CD1c-positive myeloid dendritic cell (primary cell): ENCODE measurements around the gene CCL25.
"Not testable (repeated sequence)": the region's sequence is repeated elsewhere in the genome, so short reads cannot be mapped to it uniquely, and the experiment has no call there.

ENCODE experiments used
- DNase-seq: peaks from one replicate; pipeline ENCODE4 v3.0.0-alpha.2; 2016; ENCODE audit errors: extremely low spot score

Gene CCL25

DNA sequence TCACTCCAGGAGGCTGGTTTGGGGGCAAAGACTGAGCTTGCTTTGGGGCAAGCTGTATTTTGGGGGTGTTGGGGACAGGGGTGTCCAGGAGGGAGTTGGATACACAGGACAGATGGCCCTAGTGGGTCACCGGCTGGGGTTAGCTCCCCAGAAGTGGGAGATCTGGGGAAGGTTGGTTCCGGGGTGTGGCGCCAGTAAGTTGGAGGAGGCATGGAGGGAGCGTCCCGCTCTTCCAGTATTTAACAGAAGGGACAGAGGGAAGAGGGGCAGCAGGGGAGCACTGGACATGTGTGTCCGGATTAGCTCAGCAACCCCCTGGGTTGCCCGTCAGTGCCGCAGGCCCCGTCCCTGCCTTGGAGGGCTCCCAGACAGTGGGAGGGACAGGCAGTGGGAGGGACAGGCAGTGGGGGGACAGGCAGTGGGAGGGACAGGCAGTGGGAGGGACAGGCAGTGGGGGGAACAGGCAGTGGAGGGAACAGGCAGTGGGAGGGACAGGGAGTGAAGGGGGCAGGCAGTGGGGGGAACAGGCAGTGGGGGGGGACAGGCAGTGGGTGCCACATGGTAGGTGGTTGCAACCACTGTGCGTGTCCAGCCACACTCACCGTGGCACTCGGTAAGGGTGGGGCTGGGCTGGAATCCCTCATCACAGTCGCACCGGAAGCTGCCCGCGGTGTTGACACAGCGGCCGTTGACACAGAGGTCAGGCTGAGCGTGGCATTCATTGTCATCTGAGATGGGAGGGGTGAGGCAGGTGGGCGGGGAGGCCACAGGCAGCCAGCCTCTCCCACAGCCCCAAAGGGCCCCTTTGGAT is 33.2 kb downstream of the CCL25 start:
- DNase-seq = no peak

DNA sequence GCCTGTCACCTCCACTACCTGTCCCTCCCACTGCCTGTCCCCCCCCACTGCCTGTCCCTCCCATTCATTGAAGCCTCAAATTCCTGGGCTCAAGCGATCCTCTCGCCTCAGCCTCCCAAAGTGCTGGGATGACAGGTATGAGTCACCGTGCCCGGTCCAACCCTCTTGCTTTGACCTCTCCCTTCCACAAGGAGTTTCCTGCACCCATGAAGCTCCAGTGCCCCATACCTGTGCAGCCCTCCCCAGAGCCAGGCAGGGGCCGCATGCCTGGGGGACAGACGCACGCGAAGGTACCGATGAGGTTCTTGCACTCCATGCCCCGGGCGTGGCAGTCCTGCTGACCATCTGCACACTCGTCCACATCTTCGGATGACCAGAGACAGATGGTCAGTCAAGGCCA is 34.3 kb downstream of the CCL25 start:
- no peak for DNase-seq

DNA sequence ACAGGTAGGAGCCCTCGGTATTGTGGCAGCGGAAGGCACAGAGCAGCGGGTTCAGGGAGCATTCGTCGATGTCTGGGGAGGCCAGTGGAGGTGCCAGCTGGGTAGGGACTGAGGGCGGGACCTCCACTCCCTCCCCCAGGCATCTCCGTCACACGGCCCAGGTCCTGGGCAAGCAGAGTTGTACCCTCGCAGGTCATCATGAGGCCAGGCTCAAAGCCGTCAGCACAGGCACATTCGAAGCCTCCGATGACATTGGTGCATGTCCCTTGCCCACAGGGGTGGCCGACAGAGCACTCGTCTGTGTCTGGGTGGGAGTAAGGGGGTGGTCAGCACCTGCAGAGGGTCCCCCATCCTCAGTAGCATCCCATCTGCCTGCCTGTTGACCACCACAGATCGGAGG is 35.3 kb downstream of the CCL25 start:
- DNase-seq = no peak

DNA sequence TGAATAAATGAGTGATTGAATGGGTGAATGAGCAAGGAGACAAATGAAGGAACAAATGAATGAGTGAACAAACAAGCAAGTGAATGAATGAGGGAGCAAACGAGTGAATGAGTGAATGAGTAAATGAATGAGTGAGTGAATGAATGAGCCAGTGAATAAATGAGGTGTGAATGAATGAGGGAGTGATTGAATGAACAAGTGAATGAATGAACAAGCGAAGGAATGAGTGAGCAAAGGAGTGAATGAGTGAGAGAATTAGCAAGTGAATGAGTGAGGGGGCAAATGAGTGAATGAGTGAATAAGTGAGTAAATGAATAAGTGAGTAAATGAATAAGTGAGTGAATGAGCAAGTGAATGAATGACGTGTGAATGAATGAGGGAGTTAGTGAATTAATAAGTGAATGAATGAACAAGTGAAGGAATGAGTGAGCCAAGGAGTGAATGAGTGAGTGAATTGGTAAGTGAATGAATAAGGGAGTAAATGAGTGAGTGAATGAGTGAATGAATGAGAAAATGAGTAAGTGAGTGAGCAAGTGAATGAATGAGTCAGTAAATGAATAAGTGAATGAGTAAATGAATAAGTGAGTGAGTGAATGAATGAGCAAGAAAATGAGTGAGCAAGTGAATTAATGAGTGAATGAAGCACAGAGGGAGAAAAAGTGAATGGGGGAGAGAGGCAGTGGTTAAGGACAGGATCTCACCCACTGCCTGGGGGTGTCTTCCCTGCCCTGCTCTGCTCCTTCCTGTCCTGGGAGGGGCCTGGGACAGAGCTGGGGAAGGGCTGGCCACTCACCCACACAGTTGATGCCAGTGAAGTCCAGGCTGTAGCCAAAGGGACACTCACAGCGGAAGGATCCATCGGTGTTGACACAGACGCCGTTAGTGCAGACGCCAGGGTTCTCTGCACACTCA is 36.4 kb downstream of the CCL25 start:
- no peak for DNase-seq

DNA sequence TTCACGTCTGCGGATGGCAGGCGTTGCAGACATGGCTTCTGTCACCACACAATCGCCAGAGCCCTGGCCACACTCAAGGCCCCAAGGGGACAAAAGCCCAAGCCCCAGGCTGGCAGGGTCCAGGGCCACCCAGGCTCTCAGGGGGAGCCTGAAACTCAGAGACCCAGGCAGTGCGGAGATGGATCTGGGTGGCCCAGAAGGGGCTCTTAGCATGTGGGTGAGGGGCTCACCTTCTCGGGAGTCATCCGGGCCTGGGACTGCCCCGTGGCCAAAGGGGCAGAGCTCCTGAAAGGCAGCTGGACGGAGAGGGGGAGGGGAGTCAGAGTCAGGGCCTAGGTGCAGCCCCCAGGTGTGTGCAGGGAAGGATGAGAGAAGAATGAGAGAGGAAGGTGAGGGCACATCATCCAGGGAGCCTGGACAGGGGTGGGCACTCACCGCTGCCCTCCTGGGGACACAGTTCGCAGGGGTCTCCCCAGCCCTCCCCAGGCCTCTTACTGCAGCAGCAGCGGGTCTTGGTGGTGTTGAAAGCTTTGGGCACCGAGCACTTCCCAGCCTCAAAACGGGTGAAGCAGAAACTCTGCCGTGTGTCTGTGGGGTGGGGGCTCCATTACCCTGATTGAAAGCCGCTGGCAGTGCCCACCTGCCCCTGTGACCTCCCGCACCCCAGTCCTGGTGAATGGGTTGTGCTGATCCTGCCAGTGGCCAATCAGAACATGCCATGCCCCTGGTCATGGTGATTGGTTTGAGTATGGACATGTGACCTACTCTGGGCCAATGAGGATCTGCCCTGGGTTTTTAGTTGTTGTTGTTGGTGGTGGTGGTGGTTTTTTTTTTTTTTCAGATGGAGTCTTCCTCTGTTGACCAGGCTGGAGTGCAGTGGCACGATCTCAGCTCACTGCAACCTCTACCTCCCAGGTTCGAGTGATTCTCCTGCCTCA is 37.4 kb downstream of the CCL25 start:
- no peak for DNase-seq

DNA sequence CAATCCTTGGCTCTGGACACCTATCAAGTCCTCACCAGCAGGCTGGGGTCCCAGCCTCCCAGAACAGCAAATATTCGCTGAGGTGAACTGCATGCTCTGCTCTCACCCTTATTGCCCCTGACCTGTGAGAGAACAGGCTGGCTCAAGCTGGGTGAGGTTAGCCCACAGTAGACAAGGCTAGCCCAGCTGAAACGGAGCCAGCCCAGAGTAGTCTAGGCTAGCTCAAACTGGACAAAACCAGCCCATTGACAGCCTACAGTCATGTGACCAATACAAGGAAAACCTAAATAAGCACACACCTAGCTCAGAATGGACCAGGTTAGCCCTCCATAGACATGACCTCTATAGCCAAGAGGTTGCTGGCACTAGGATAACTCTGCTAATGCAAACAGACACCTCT is 38.4 kb downstream of the CCL25 start:
- no peak for DNase-seq

DNA sequence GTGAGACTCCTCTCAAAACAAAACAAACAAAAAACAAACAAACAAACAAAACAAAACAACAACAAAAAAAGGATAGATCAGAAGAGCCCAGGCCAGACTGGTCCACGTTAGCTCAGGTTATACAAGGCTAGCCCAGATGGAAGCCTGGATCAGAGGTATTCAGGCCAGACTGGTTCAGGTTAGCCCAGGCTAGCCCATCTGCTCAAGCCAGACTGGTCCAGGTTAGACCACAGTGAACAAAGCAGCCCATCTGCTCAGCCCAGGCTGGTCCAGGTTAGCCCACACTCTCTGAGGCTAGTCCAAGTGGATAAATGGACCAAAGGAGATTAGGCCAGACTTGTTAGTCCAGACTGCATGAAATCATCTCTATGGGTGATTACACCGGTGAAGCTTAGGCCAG is 41.2 kb downstream of the CCL25 start:
- DNase-seq = no peak

DNA sequence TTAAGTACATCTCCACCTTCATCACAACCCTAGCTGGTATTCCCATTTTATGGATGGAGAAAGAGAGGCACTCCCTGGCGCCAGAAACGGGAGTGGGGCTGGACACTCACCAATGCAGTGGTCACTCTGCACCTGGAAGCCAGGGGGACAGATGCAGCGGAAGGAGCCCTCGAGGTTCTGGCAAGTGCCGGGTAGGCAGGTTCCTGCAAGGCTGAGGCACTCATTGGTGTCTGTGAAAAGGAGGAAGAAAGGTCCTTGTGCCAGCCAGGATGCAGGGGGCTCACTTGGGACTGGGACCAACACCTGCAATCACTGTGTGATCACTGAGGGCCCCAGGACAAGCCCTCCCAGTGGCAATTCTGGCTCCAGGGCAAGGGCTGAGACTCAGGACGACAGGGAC is 41.8 kb downstream of the CCL25 start:
- DNase-seq = no peak

DNA sequence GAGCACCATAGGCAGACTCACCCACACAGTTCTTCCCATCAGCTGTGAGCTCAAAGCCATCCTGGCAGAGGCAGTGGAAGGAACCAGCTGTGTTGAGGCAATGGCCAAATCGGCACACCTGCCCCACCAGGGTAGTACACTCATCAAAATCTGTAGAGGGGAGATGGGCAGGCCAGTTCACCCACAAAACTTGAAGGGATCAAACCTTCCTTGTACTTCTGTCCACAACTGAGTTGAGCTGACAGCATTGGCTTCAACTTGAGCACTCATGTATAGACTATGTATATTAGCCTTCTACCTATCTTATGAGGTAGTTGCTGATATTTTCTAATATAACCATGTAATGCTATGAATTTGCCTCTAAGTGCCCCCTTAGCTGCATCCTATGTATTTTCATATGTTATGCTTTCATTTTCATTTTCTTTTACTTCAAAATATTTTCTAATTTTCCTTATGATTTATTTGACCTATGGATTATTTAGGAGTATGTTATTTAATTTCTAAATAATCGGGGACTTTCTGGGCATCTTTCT is 42.9 kb downstream of the CCL25 start:
- no peak for DNase-seq

DNA sequence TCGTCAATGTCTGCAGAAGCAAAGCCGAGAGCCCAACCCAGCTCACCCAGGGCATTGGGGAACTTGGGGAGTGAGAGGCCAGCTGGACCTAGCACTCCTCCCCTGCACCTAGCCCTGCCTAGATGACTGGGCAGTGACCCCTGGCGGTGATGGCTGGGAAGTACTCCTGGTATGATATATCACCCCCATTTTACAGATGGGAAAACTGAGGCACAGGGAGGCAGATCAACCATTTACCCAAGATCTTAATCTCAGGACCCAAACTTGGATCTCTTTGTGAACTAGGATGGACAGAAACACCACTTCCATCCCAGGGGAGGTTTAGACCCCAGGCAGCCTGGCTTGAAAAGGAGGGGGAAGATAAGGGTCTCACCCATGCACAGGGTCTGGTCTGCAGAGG is 43.5 kb downstream of the CCL25 start:
- no peak for DNase-seq

DNA sequence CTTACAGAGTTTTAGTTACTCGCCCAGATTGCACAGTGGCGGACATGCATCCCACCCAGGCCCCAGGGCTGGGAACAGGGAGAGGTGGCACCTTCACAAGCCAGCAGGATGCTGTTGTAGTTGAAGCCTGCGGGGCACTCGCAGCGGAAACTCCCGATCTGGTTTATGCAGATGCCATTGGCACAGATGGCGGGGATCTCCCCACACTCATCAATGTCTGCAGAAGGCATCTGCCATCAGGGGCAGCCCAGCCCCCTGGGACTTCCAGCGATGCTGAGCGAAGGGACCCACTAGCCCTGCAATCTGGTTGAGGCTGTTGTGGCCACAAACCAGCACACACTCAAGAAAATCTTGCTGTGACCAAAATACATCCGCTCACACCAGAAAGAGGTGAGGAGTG is 44.6 kb downstream of the CCL25 start:
- no peak for DNase-seq

DNA sequence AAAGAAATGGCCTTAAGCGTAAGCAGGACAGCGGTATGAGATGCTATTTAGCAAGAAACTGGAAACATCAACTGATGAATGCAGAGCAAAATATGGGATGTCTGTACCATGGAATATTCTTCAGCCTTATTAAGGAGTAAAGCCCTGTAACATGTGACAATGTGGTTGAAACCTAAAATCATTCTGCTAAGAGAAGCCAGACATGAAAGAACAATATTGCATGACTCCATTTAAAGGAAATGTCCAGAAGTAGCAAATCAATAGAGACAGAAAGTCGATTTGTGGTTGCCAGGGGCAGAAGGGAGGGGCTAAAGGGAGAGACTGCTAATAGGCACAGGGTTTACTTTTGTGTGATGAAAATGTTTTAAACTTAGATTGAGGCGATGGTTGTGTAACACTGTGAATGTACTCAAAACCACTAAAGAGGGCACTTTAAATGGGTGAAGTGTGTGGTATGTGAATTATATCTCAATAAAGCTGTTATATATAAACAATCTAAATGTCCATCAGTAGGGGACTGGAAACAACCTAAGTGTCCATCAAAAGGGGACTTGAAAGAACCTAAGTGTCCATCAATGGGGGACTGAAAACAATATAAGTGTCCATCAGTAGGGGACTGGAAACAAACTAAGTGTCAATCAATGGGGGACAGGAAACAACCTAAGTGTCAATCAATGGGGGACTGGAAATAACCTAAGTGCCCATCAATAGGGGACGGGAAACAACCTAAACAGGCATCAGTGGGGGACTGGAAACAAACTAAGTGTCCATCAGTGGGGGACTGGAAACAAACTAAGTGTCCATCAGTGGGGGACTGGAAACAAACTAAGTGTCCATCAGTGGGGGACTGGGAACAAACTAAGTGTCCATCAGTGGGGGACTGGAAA is 45.4 kb downstream of the CCL25 start:
- no peak for DNase-seq

DNA sequence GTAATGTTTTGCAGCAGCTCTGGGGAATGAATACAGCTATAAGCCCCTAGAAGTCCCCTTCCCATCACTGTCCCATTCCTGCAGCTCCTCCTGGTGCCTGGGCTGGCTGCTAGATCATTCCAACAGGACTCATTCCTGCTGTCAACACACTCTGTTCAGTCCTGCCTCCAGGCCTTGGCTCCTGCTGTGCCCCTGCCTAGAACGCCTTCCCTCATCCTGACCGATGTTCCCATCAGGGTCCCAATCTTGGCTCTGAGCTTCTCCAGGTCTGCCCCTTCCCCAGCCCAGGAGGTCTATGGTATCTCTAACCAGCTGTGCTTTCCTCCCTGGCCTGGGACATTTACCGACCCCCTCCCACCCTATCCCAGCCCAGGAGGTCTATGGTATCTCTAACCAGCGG is 48.8 kb downstream of the CCL25 start:
- no peak for DNase-seq

DNA sequence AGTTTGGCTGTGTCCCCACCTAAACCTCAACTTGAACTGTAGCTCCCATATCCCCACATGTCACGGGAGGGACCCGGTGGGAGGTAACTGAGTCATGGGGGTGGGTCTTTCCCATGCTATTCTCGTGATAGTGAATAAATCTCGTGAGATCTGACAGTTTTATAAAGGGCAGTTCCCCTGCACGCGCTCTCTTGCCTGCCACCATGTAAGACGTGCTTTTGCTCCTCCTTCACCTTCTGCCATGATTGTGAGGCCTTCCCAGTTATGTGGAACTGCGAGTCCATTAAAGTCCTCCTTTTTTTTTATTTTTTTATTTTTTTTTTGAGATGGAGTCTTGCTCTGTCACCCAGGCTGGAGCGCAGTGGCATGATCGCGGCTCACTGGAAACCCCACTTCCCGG is 49.4 kb downstream of the CCL25 start:
- not testable (repeated sequence) for DNase-seq

DNA sequence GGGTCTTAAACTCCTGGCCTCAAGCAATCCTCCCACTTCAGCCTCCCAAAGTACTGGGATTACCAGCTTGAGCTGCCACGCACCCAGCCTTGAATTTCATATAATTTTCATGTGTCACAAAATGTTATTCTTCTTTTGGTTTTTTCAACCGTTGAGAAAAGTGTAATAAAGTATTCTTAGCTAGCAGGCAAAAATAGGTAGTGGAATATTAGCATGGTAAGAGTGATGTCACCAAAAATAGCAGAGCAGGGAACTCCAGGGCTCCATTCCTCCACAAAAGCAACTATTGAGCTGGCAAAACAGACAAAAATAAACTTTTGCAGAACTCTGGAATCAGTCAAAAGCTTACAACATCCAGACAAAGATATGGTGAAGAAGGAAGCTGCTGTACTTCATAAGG is 52.9 kb downstream of the CCL25 start:
- no peak for DNase-seq

DNA sequence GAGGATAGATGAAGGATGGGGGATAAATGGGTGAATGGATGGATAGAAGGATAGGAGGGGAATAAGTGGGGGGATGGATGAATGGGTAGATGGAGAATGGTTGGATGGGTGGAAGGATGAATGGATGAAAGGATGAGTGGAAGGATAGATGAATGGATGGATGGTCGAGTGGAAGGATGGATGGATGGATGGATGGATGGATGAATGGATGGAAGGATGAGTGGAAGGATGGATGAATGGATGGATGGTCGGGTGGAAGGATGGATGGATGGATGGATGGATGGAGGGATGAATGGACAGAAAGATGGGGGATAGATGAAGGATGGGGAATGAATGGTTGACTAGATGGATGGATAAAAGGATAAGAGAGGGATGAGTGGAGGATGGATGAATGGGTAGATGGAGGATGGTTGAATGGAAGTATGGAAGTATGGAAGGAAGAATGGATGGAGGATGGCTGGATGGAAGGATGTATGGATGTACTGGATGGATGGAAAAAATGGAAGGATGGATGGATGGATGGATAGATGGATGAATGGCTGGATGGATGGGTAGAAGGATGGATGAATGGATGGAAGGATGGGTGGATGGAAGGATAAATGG is 54.8 kb downstream of the CCL25 start:
- DNase-seq = no peak

DNA sequence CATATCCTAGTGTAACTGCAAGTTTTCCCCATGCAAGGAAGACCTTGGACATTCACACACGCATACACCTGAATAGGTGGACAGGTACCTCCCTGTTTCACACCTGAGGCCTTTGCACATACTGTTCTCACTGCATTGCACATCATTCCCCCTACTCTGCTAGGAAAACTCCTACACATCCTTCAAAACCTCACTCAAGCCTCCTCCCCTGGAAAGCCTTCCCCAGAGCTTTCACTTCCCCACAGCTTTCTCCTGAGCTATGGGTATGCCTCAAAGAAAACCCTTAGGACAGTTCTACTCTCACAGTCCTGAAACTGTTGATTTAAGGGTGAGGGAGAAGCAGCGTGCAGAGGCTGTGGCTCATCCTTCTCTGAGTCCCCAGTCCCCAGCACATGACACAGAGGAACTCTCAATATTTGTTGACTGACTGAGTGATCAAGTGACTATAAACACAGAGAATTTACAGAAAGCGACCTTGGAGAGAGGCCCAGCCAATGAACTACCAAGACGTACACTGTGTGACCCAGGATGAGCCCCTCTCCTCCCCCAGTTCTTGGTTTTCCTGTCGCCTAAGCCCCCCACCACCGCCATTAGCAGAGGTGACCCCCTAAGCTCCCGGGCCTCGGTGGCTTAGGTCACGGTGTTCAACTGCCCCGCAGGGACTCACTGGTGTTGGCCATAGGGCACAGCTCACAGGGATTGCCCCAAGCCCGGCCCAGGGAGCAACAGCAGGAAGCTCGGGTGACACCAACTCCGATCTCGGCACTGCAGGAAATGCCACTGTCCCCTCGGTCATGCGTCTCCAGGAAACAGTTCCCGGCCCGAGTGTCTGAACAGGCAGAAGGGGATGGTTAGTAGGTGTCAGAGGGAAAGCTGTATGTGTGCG is 56.2 kb downstream of the CCL25 start:
- DNase-seq = no peak

DNA sequence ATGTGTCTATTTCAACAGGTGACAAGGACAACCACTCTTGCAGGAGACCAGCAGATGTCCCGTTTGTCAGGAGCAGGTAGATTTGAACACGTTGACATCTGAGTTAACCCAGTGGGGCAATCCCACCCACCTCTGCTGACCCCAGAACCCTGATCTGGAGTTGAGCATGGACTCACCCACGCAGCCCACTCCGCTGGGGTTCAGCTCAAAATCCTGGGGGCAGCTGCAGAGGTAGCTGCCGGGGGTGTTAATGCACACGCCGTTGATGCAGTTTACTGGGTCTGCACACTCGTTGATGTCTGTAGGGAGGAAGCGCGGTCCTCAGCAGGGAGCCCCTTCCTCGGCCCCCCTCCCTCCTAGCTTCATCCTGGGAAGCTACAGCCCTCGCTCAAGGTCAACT is 56.9 kb downstream of the CCL25 start:
- no peak for DNase-seq
